A673 (cell line): ENCODE measurements around the gene SDHAF3.

Experiments used
- CTCF ChIP-seq: fragments of 300-800, 200-600 bp; sonication (generic); conservative IDR thresholded peaks from 2 replicates; pipeline ENCODE4 v1.5.1; 2017; ENCODE audit warnings: low read depth, mild to moderate bottlenecking, antibody characterized with exemption, low read length, moderate library complexity, mixed read lengths
- EZH2 ChIP-seq: fragments of 200-600 bp; sonication (generic); IDR thresholded peaks from 2 replicates; pipeline ENCODE4 v1.6.1; 2017; ENCODE audit warnings: borderline replicate concordance, low read depth, mild to moderate bottlenecking, mixed read lengths, antibody characterized with exemption, low read length; ENCODE audit not compliant: poor library complexity, severe bottlenecking

DNA sequence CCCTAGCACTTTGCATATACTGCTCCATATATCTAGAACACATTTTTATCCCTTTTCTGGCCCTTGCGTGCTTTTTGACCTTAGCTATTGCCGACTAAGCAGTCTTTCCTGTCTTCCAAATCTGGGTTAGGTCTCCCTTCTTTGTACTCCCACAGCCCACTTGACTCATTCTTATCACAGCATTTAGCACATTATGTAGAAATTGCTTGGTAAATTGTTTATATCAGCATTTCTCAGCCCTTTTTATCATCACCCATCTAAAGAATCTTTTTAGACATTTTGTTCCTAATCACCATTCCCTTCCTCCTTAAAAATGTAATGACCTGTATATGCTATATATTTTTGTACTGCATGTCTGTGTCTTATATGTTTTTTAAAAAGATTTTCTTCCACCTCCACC lies 101.7 kb downstream of the SDHAF3 start:
- TF ChIP-seq CTCF = no peak
- TF ChIP-seq EZH2 = no peak
